ENCODE data around the gene C11orf86.
A peak's percentile ranks its signal among the peaks of the same experiment; 100 is the strongest.
"Not testable (repeated sequence)": the region's sequence is repeated elsewhere in the genome, so short reads cannot be mapped to it uniquely, and the experiment has no call there.

C11orf86 gene

GRCh38 chr11:66974724-66975404, at the start of gene C11orf86:
Gene C11orf86, plus strand, starts transcription at chr11:66975304. Its CDS starts 59 bp downstream, at chr11:66975363.
- no peak for DNase-seq (ENCODE audit: low spot score)

- no peak for DNase-seq (ENCODE audit: low spot score)
Measured at GRCh38 chr11:66929753-66930152, 45.4 kb upstream of the C11orf86 start.

GRCh38 chr11:66932543-66932942, 42.6 kb upstream of the C11orf86 start:
- DNase-seq (ENCODE audit: low spot score), result no peak

- peak; percentile 32 for DNase-seq (ENCODE audit: low spot score)
Measured at GRCh38 chr11:66933531-66933930, 41.6 kb upstream of the C11orf86 start.

- DNase-seq (ENCODE audit: low spot score), result no peak
Measured at GRCh38 chr11:66934950-66935779, 39.9 kb upstream of the C11orf86 start.

GRCh38 chr11:66936311-66936711, 38.8 kb upstream of the C11orf86 start:
- no peak for DNase-seq (ENCODE audit: low spot score)

- no peak for DNase-seq (ENCODE audit: low spot score)
Measured at GRCh38 chr11:66937193-66937733, 37.8 kb upstream of the C11orf86 start.

- DNase-seq (ENCODE audit: low spot score), result no peak
Measured at GRCh38 chr11:66938582-66939135, 36.4 kb upstream of the C11orf86 start.

GRCh38 chr11:66950112-66950535, 25.0 kb upstream of the C11orf86 start:
- peak; percentile 97 for DNase-seq (ENCODE audit: low spot score)

GRCh38 chr11:66951135-66951534, 24.0 kb upstream of the C11orf86 start:
- no peak for DNase-seq (ENCODE audit: low spot score)

- DNase-seq (ENCODE audit: low spot score), result no peak
Measured at GRCh38 chr11:66951927-66952337, 23.2 kb upstream of the C11orf86 start.

GRCh38 chr11:66953081-66953833, 21.8 kb upstream of the C11orf86 start:
- DNase-seq (ENCODE audit: low spot score), result no peak

- DNase-seq (ENCODE audit: low spot score), result no peak
Measured at GRCh38 chr11:66956689-66957290, 18.3 kb upstream of the C11orf86 start.

- no peak for DNase-seq (ENCODE audit: low spot score)
Measured at GRCh38 chr11:66957971-66958231, 17.2 kb upstream of the C11orf86 start.

- DNase-seq (ENCODE audit: low spot score), result peak; percentile 100
Measured at GRCh38 chr11:66958232-66958955, 16.7 kb upstream of the C11orf86 start, which contains the start of gene PC. Gene PC, minus strand, starts transcription at chr11:66958383. Its CDS starts 86,224 bp downstream, at chr11:66872159.

GRCh38 chr11:66958956-66959274, 16.2 kb upstream of the C11orf86 start:
- DNase-seq (ENCODE audit: low spot score), result no peak

- DNase-seq (ENCODE audit: low spot score), result not testable (repeated sequence)
Measured at GRCh38 chr11:66961691-66962213, 13.4 kb upstream of the C11orf86 start.

GRCh38 chr11:66962247-66962646, 12.9 kb upstream of the C11orf86 start:
- DNase-seq (ENCODE audit: low spot score), result no peak

GRCh38 chr11:66962801-66963200, 12.3 kb upstream of the C11orf86 start:
- no peak for DNase-seq (ENCODE audit: low spot score)

GRCh38 chr11:66964495-66964894, 10.6 kb upstream of the C11orf86 start:
- DNase-seq (ENCODE audit: low spot score), result no peak

- no peak for DNase-seq (ENCODE audit: low spot score)
Measured at GRCh38 chr11:66966351-66966750, 8.8 kb upstream of the C11orf86 start.
